Activated CD4-positive, CD25-positive, alpha-beta regulatory T cell treated with anti-CD3 and anti-CD28 coated beads, Interleukin-2, amount 50 U/mL, for 16 hours (primary cell): ENCODE results near the gene MUC20.
"Not testable (repeated sequence)": the region's sequence is repeated elsewhere in the genome, so short reads cannot be mapped to it uniquely, and the experiment has no call there.

Experiments
- DNase-seq: peaks from one replicate; pipeline ENCODE4 v3.0.0-alpha.2; 2020; ENCODE audit warnings: low read depth, low spot score

MUC20 gene

GRCh38 chr3:195729476-195730251, 8.9 kb downstream of the MUC20 start:
- DNase-seq, result no peak

- no peak for DNase-seq
Observed at GRCh38 chr3:195731356-195731905, 10.7 kb downstream of the MUC20 start.

- DNase-seq, result no peak
Observed at GRCh38 chr3:195732940-195733339, 12.2 kb downstream of the MUC20 start.

GRCh38 chr3:195735036-195735695, 14.4 kb downstream of the MUC20 start:
- DNase-seq, result no peak

GRCh38 chr3:195736866-195737490, 16.2 kb downstream of the MUC20 start:
- no peak for DNase-seq

- not testable (repeated sequence) for DNase-seq
Observed at GRCh38 chr3:195737782-195738181, 17.0 kb downstream of the MUC20 start.

- no peak for DNase-seq
Observed at GRCh38 chr3:195738274-195739044, 17.7 kb downstream of the MUC20 start.

- no peak for DNase-seq
Observed at GRCh38 chr3:195739561-195740111, 18.9 kb downstream of the MUC20 start.

GRCh38 chr3:195744437-195744836, 23.7 kb downstream of the MUC20 start:
- DNase-seq, result no peak

GRCh38 chr3:195746346-195746745, 25.6 kb downstream of the MUC20 start:
- no peak for DNase-seq

GRCh38 chr3:195746751-195747150, 26.0 kb downstream of the MUC20 start:
- DNase-seq, result no peak

- DNase-seq, result no peak
Observed at GRCh38 chr3:195748661-195749060, 27.9 kb downstream of the MUC20 start.

GRCh38 chr3:195749101-195749500, 28.3 kb downstream of the MUC20 start:
- not testable (repeated sequence) for DNase-seq

- DNase-seq, result no peak
Observed at GRCh38 chr3:195750797-195751520, 30.2 kb downstream of the MUC20 start.

GRCh38 chr3:195751560-195751959, 30.8 kb downstream of the MUC20 start:
- no peak for DNase-seq

GRCh38 chr3:195752066-195752465, 31.3 kb downstream of the MUC20 start:
- DNase-seq, result no peak

- no peak for DNase-seq
Observed at GRCh38 chr3:195752546-195753331, 32.0 kb downstream of the MUC20 start.

GRCh38 chr3:195753581-195753980, 32.8 kb downstream of the MUC20 start:
- no peak for DNase-seq

GRCh38 chr3:195754141-195754540, 33.4 kb downstream of the MUC20 start:
- DNase-seq, result no peak

- no peak for DNase-seq
Observed at GRCh38 chr3:195754906-195755305, 34.1 kb downstream of the MUC20 start.
